IMR-90 (cell line): ENCODE results near the gene PSMB2.

Source experiments
- BHLHE40 ChIP-seq: fragments of 150-350 bp; IDR thresholded peaks from 2 replicates; pipeline ENCODE4 v1.6.1; 2016; ENCODE audit warnings: mild to moderate bottlenecking, low read depth, low read length
- CEBPB ChIP-seq: IDR thresholded peaks from 2 replicates; pipeline ENCODE4 v1.6.1; 2012; ENCODE audit warnings: low read depth, low read length, improper control_type of control experiment
- CHD1 ChIP-seq: IDR thresholded peaks from 2 replicates; pipeline ENCODE4 v1.6.1; 2012; ENCODE audit warnings: low read depth, low read length, improper control_type of control experiment
- CTCF ChIP-seq: conservative IDR thresholded peaks from 2 replicates; pipeline ENCODE4 v1.5.1; 2012; ENCODE audit warnings: mild to moderate bottlenecking, low read depth, low read length, improper control_type of control experiment
- ELK1 ChIP-seq: fragments of 150-350 bp; IDR thresholded peaks from 2 replicates; pipeline ENCODE4 v1.6.1; 2016; ENCODE audit warnings: low read depth, mild to moderate bottlenecking, low read length, moderate library complexity, borderline replicate concordance
- FOS ChIP-seq: fragments of 150-350 bp; IDR thresholded peaks from 2 replicates; pipeline ENCODE4 v1.6.1; 2016; ENCODE audit warnings: low read depth, low read length
- MXI1 ChIP-seq: IDR thresholded peaks from 2 replicates; pipeline ENCODE4 v1.6.1; 2012; ENCODE audit warnings: low read depth, mild to moderate bottlenecking, low read length, moderate library complexity, borderline replicate concordance
- NFE2L2 ChIP-seq: fragments of 150-350 bp; IDR thresholded peaks from 2 replicates; pipeline ENCODE4 v1.6.1; 2016; ENCODE audit warnings: low read depth, mild to moderate bottlenecking, low read length
- POLR2A ChIP-seq: IDR thresholded peaks from 2 replicates; pipeline ENCODE4 v1.6.1; 2012; ENCODE audit warnings: mild to moderate bottlenecking, low read depth, low read length
- RAD21 ChIP-seq: IDR thresholded peaks from 2 replicates; pipeline ENCODE4 v1.6.1; 2012; ENCODE audit warnings: low read length, improper control_type of control experiment
- RCOR1 ChIP-seq: IDR thresholded peaks from 2 replicates; pipeline ENCODE4 v1.6.1; 2012; ENCODE audit warnings: mild to moderate bottlenecking, low read length, improper control_type of control experiment; ENCODE audit not compliant: insufficient replicate concordance
- RFX5 ChIP-seq: IDR thresholded peaks from 2 replicates; pipeline ENCODE4 v1.8.0; 2012; ENCODE audit warnings: low read depth, mild to moderate bottlenecking, low read length, moderate library complexity
- SMC3 ChIP-seq: fragments of 150-350 bp; IDR thresholded peaks from 2 replicates; pipeline ENCODE4 v1.6.1; 2016; ENCODE audit warnings: low read depth, mild to moderate bottlenecking, antibody characterized with exemption, low read length, moderate library complexity
- USF2 ChIP-seq: fragments of 150-350 bp; IDR thresholded peaks from 2 replicates; pipeline ENCODE4 v1.6.1; 2017; ENCODE audit warnings: mild to moderate bottlenecking, antibody characterized with exemption, low read length, low read depth

GRCh38 chr1:35633547-35633946, 7.8 kb downstream of the PSMB2 start:
- TF ChIP-seq BHLHE40 = no peak
- no peak for TF ChIP-seq CTCF
- no peak for TF ChIP-seq MXI1
- no peak for TF ChIP-seq POLR2A
- TF ChIP-seq FOS = no peak
- TF ChIP-seq ELK1 = no peak
- TF ChIP-seq CHD1 = no peak
- no peak for TF ChIP-seq NFE2L2
- no peak for TF ChIP-seq RAD21
- no peak for TF ChIP-seq RCOR1
- no peak for TF ChIP-seq RFX5
- no peak for TF ChIP-seq USF2
- no peak for TF ChIP-seq CEBPB
- TF ChIP-seq SMC3 = no peak
